H1 (cell line): Measurements from ENCODE around the gene USP10. TPM values are rescaled to one million over a fixed set of nuclear protein-coding genes. Genes with fewer than 3 reads are reported as not detected.

Source experiments
- CTCF ChIA-PET: fragments of 300-600 bp; sonication (Branson Sonifier 250); formaldehyde crosslinking; loops from one replicate; lab custom pipeline; 2021; ENCODE audit not compliant: partially characterized antibody; lab: Charles Lee
- POLR2A ChIA-PET: fragments of 300-600 bp; sonication (Branson Sonifier 250); formaldehyde crosslinking; loops from one replicate; lab custom pipeline; 2021; ENCODE audit warnings: inconsistent platforms; ENCODE audit not compliant: partially characterized antibody; lab: Charles Lee
- DNase-seq, 2 experiments: peaks; one replicate each; pipeline versions ENCODE4 v3.0.0 to v3.0.0-alpha.2; 2010 to 2022; ENCODE audit warnings: low spot score in 2 of 2, low read depth in 1 of 2, mixed read lengths in 1 of 2
- FAIRE-seq: peaks from 2 replicates; lab custom pipeline; 2011; peaks lifted over from hg19 to GRCh38; lab: Jason Lieb, UNC
- H2AFZ ChIP-seq: 2 replicates; pipeline ENCODE4 v1.8.1; 2012; ENCODE audit warnings: low read length, inconsistent platforms
- H2AK5ac ChIP-seq: 2 replicates; pipeline ENCODE4 v1.6.1; 2013; ENCODE audit warnings: low read depth, low read length
- H2BK120ac ChIP-seq: replicated peaks from 2 replicates; pipeline ENCODE3; 2013; ENCODE audit warnings: low read depth, low read length, inconsistent platforms
- H2BK12ac ChIP-seq: 2 replicates; pipeline ENCODE4 v1.6.1; 2013; ENCODE audit warnings: low read depth, low read length
- H2BK15ac ChIP-seq: 2 replicates; pipeline ENCODE4 v1.6.1; 2013; ENCODE audit warnings: low read length
- H2BK20ac ChIP-seq: 2 replicates; pipeline ENCODE4 v1.6.1; 2013; ENCODE audit warnings: low read length
- H2BK5ac ChIP-seq: 2 replicates; pipeline ENCODE4 v1.6.1; 2013; ENCODE audit warnings: low read depth, low read length
- H3K14ac ChIP-seq: 2 replicates; pipeline ENCODE4 v1.6.1; 2013; ENCODE audit warnings: inconsistent platforms; ENCODE audit not compliant: insufficient read length
- H3K18ac ChIP-seq: 2 replicates; pipeline ENCODE4 v1.6.1; 2013; ENCODE audit warnings: low read length; ENCODE audit errors: extremely low read depth
- H3K23ac ChIP-seq: 2 replicates; pipeline ENCODE4 v1.6.1; 2013; ENCODE audit warnings: inconsistent platforms; ENCODE audit not compliant: insufficient read length
- H3K23me2 ChIP-seq: 2 replicates; pipeline ENCODE4 v1.6.1; 2013; ENCODE audit warnings: low read depth, low read length
- H3K27ac ChIP-seq: 2 replicates; pipeline ENCODE4 v1.6.1; 2011; ENCODE audit warnings: low read depth, low read length, inconsistent platforms
- H3K27me3 ChIP-seq, 4 experiments: replicated peaks in 1 of 4; 1 replicate in 1 of 4; 2 replicates in 3 of 4; pipeline versions ENCODE4 v1.6.1 to v1.8.1; 2011 to 2013; ENCODE audit warnings: low read length in 3 of 4, mild to moderate bottlenecking in 3 of 4, inconsistent platforms in 2 of 4, mixed read lengths in 2 of 4, moderate library complexity in 1 of 4; ENCODE audit not compliant: control insufficient read depth in 3 of 4, insufficient read depth in 3 of 4; ENCODE audit errors: extremely low read depth in 1 of 4
- H3K36me3 ChIP-seq, 4 experiments: 2 replicates each; pipeline versions ENCODE4 v1.6.1 to v1.8.1; 2011 to 2013; ENCODE audit warnings: mild to moderate bottlenecking in 4 of 4, low read length in 3 of 4, moderate library complexity in 2 of 4, control low read depth in 1 of 4, inconsistent platforms in 1 of 4; ENCODE audit not compliant: insufficient read depth in 4 of 4, control insufficient read depth in 2 of 4
- H3K4ac ChIP-seq: replicated peaks from 2 replicates; pipeline ENCODE3; 2013; ENCODE audit warnings: low read length, low read depth, mixed read lengths, inconsistent platforms; ENCODE audit not compliant: insufficient read length
- H3K4me1 ChIP-seq, 4 experiments: replicated peaks in 1 of 4; 1 replicate in 1 of 4; 2 replicates in 3 of 4; pipeline versions ENCODE4 v1.6.1 to v1.8.1; 2011 to 2013; ENCODE audit warnings: low read length in 3 of 4, inconsistent platforms in 2 of 4, mixed read lengths in 1 of 4; ENCODE audit not compliant: insufficient read depth in 4 of 4, control insufficient read depth in 3 of 4
- H3K4me2 ChIP-seq, 2 experiments: 2 replicates each; pipeline versions ENCODE4 v1.6.1 to v1.8.1; 2011 to 2013; ENCODE audit warnings: low read depth in 2 of 2, low read length in 2 of 2, control low read depth in 1 of 2, inconsistent platforms in 1 of 2, mild to moderate bottlenecking in 1 of 2; ENCODE audit not compliant: insufficient read depth in 1 of 2
- H3K4me3 ChIP-seq, 4 experiments: fragments of 200-600, 300-600 bp in 1 of 4; sonication (generic), shearing (Covaris generic), sonication (Bioruptor Twin) in 1 of 4; 2 replicates each; pipeline versions ENCODE4 v1.5.1 to v1.8.1; 2011 to 2016; ENCODE audit warnings: low read length in 4 of 4, low read depth in 3 of 4, control low read depth in 2 of 4, inconsistent platforms in 2 of 4, mild to moderate bottlenecking in 2 of 4, mixed read lengths in 1 of 4, moderate library complexity in 1 of 4; ENCODE audit not compliant: insufficient read depth in 2 of 4; ENCODE audit errors: extremely low read depth in 1 of 4
- H3K56ac ChIP-seq: replicated peaks from 2 replicates; pipeline ENCODE3; 2013; ENCODE audit warnings: low read depth, mild to moderate bottlenecking, mixed read lengths, low read length, inconsistent platforms; ENCODE audit not compliant: insufficient read length
- H3K79me1 ChIP-seq: 2 replicates; pipeline ENCODE4 v1.6.1; 2013; ENCODE audit warnings: low read depth, low read length, control low read depth
- H3K79me2 ChIP-seq, 2 experiments: 2 replicates each; pipeline versions ENCODE4 v1.6.1 to v1.8.1; 2012 to 2013; ENCODE audit warnings: low read length in 2 of 2, mild to moderate bottlenecking in 2 of 2, inconsistent platforms in 1 of 2; ENCODE audit not compliant: insufficient read depth in 2 of 2, control insufficient read depth in 1 of 2
- H3K9ac ChIP-seq, 4 experiments: replicated peaks in 1 of 4; 1 replicate in 1 of 4; 2 replicates in 3 of 4; pipeline versions ENCODE4 v1.6.1 to v1.8.1; 2011 to 2013; ENCODE audit warnings: low read depth in 3 of 4, low read length in 3 of 4, control low read depth in 2 of 4, mild to moderate bottlenecking in 2 of 4, moderate library complexity in 2 of 4, inconsistent platforms in 1 of 4; ENCODE audit errors: extremely low read depth in 1 of 4
- H3K9me3 ChIP-seq, 2 experiments: 2 replicates each; pipeline versions ENCODE4 v1.6.1 to v1.8.1; 2012 to 2013; ENCODE audit warnings: mild to moderate bottlenecking in 2 of 2, moderate library complexity in 2 of 2, control low read depth in 1 of 2, inconsistent platforms in 1 of 2, low read depth in 1 of 2, low read length in 1 of 2, mixed read lengths in 1 of 2; ENCODE audit not compliant: insufficient read depth in 2 of 2
- H4K20me1 ChIP-seq, 2 experiments: replicated peaks in 1 of 2; 2 replicates each; pipeline versions ENCODE3 to v1.8.1; 2011 to 2013; ENCODE audit warnings: inconsistent platforms in 2 of 2, low read length in 2 of 2, mild to moderate bottlenecking in 1 of 2; ENCODE audit not compliant: insufficient read depth in 2 of 2, control insufficient read depth in 1 of 2
- H4K5ac ChIP-seq: 2 replicates; pipeline ENCODE4 v1.6.1; 2013; ENCODE audit warnings: low read length, low read depth, mixed read lengths, inconsistent platforms; ENCODE audit not compliant: insufficient read length
- H4K8ac ChIP-seq: 2 replicates; pipeline ENCODE4 v1.8.0; 2013; ENCODE audit warnings: mild to moderate bottlenecking, moderate library complexity, low read length, inconsistent platforms; ENCODE audit not compliant: insufficient read depth; ENCODE audit errors: extremely low read depth
- H4K91ac ChIP-seq: replicated peaks from 2 replicates; pipeline ENCODE3; 2013; ENCODE audit warnings: low read length, mixed read lengths, inconsistent platforms; ENCODE audit not compliant: insufficient read length
- EZH2 ChIP-seq: fragments of 200-600 bp; sonication (generic); IDR thresholded peaks from 2 replicates; pipeline ENCODE4 v1.7.1; 2012; ENCODE audit warnings: low read depth, mild to moderate bottlenecking, moderate library complexity, low read length, inconsistent platforms; ENCODE audit not compliant: severe bottlenecking
- MAFK ChIP-seq: IDR thresholded peaks from 2 replicates; pipeline ENCODE4 v1.6.1; 2012; ENCODE audit warnings: low read depth, mild to moderate bottlenecking, improper control_type of control experiment, low read length
- SIRT6 ChIP-seq: IDR thresholded peaks from one replicate; pipeline ENCODE4 v1.7.1; 2012; ENCODE audit warnings: low read length, inconsistent platforms
- SP2 ChIP-seq: IDR thresholded peaks from 2 replicates; pipeline ENCODE4 v1.6.1; 2012; ENCODE audit warnings: mild to moderate bottlenecking, low read length, inconsistent platforms
- TAF7 ChIP-seq: optimal IDR thresholded peaks from 2 replicates; pipeline ENCODE3; 2011; ENCODE audit warnings: low read depth, mild to moderate bottlenecking, inconsistent platforms, low read length, moderate library complexity, borderline replicate concordance
- TEAD4 ChIP-seq: IDR thresholded peaks from 2 replicates; pipeline ENCODE4 v1.6.1; 2012; ENCODE audit warnings: low read depth, low read length, inconsistent platforms, mixed read lengths
- WGBS, 2 experiments: shearing (Covaris generic) in 1 of 2; methylation state at CpG; one replicate each; pipeline versions ENCODE4 v1.1.6 to v1.1.7; 2013 to 2015; ENCODE audit warnings: low lambda C conversion rate in 2 of 2, mixed read lengths in 2 of 2, inconsistent platforms in 1 of 2, low coverage in 1 of 2, missing lambda C conversion rate in 1 of 2; ENCODE audit not compliant: insufficient replicate concordance in 2 of 2, insufficient coverage in 1 of 2, insufficient read length in 1 of 2; ENCODE audit errors: extremely low coverage in 1 of 2, missing lambda C conversion rate in 1 of 2; 5-methylcytosine and 5-hydroxymethylcytosine counted together
- polyA plus RNA-seq, 7 experiments: library from polyadenylated mRNA; depleted of rRNA in 3 of 7; stranded (reverse) in 5 of 7; unstranded in 2 of 7; fragments of >200 nt in 5 of 7; fragments of 200-250 nt in 2 of 7; gene quantifications; 1 replicate in 5 of 7; 2 replicates in 1 of 7; 4 replicates in 1 of 7; pipeline versions ENCODE4 v1.2.1 to v1.2.3, GENCODE V29; 2011 to 2013; ENCODE audit warnings: missing spikeins in 2 of 7, mixed read lengths in 2 of 7
- total RNA-seq: library from RNA; stranded (reverse); fragmentation: NEBNext Ultra II Directional; extraction: Animal tissue kit (Norgen Biotek cat#: 25700); gene quantifications from 2 replicates; pipeline ENCODE4 v1.2.1, GENCODE V29; 2021

USP10 gene
- total and polyA plus RNA-seq, 2 of the 8 experiments (the other 6 are each of a cell fraction or from before 2014, with no cell fraction given) = 171 to 195 TPM

DNA sequence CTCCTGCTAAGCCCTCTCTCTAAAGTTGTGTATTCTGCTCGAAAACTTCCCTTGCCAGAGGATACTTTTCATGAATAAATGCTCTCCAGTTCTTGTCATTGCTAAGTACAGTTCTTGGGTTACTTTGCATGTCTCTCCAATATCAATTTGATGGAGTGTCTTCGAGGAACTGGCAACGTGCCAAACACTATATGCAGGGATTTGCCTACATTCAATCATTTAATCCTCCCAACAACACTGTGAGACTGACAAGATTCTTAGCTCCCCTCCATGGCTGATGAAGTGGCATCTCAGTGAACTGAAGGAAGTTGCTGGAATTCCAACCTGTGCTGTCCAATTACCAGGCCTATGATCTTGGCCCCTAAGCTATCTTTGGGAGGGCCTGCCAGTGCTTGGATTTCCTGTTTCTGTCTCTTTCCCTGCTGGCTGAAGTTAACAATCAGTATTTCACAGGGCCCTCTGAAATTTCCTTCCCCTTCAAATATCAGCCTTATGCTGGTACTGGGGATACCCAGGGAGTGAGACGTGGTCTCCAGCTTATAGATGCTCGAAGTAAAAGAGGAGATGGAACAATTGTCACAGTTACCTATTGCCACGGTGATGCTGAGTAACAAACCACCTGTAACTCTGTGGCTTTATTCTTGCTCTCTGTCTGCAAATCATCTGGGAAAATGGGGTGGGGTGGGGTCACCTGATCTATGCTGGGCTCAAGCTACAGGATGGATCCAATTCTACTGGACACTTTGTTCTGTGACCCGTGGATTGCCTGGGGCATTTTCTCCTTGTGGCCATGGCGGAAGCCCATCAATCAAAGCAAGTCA lies 100.6 kb downstream of the USP10 start:
- H4K5ac ChIP-seq = no peak overlapping the region
- no peaks in the 10 kb centered on the region; a peak in 1 of 4 replicates for H3K9me3 ChIP-seq
- H3K27me3 ChIP-seq = no peaks in the 10 kb centered on the region
- H4K8ac ChIP-seq = no peak overlapping the region
- no peak overlapping the region for H2BK12ac ChIP-seq
- H2BK120ac ChIP-seq = no peak overlapping the region
- no peak overlapping the region for H3K4ac ChIP-seq
- no peak overlapping the region for H2AK5ac ChIP-seq
- no peaks in the 10 kb centered on the region for H3K79me2 ChIP-seq
- H3K14ac ChIP-seq = no peak overlapping the region
- no peaks in the 10 kb centered on the region for H3K23me2 ChIP-seq
- no peaks in the 10 kb centered on the region for H4K20me1 ChIP-seq
- no peak overlapping the region for H3K4me3 ChIP-seq
- no peak overlapping the region for H2BK20ac ChIP-seq
- no peak overlapping the region for H4K91ac ChIP-seq
- ChIA-PET POLR2A (interaction anchor here (1.5 kb wide), 1 partner anchor 11 kb away, joined by 6 read pairs; no protein-coding TSS in a partner anchor), CTCF (interaction anchor here (0.7 to 1.3 kb wide), 6 partner anchors 15 to 1078 kb away, joined by 3 to 5 read pairs (median 4); no protein-coding TSS in a partner anchor)
- no peak overlapping the region for H2BK5ac ChIP-seq
- H3K18ac ChIP-seq = no peak overlapping the region
- H3K4me1 ChIP-seq = peaks cover 0 to 2% (median 0%) of the 10 kb centered on the region in 4 experiments; a peak in 1 of 7 replicates
- H3K79me1 ChIP-seq = no peaks in the 10 kb centered on the region
- no peak overlapping the region for H2BK15ac ChIP-seq
- FAIRE-seq = no peak
- H3K4me2 ChIP-seq = no peak overlapping the region
- H3K56ac ChIP-seq = no peak overlapping the region
- H3K36me3 ChIP-seq = no peaks in the 10 kb centered on the region
- H3K9ac ChIP-seq = no peak overlapping the region
- no peak overlapping the region for H3K27ac ChIP-seq
- TF ChIP-seq EZH2 = no peak
- TF ChIP-seq TAF7 = no peak
- TF ChIP-seq TEAD4 = no peak
- TF ChIP-seq SIRT6 = no peak
- no peak for TF ChIP-seq SP2
- no peak for TF ChIP-seq MAFK
- WGBS, 2 experiments = 88% methylated on average over 8 of the region's 8 CpGs; no CpG with 5 or more reads in 1 of the 2 experiments
- DNase-seq = no peak
- H3K23ac ChIP-seq = no peak overlapping the region
- H2AFZ ChIP-seq = no peak overlapping the region
